ENCODE results near the gene KIF12. TPM values are rescaled to one million over a fixed set of nuclear protein-coding genes. Genes with fewer than 3 reads are reported as not detected.

KIF12 gene
- polyA plus RNA-seq, 4 donors, result 14.3 to 151 (median 105) TPM

DNA sequence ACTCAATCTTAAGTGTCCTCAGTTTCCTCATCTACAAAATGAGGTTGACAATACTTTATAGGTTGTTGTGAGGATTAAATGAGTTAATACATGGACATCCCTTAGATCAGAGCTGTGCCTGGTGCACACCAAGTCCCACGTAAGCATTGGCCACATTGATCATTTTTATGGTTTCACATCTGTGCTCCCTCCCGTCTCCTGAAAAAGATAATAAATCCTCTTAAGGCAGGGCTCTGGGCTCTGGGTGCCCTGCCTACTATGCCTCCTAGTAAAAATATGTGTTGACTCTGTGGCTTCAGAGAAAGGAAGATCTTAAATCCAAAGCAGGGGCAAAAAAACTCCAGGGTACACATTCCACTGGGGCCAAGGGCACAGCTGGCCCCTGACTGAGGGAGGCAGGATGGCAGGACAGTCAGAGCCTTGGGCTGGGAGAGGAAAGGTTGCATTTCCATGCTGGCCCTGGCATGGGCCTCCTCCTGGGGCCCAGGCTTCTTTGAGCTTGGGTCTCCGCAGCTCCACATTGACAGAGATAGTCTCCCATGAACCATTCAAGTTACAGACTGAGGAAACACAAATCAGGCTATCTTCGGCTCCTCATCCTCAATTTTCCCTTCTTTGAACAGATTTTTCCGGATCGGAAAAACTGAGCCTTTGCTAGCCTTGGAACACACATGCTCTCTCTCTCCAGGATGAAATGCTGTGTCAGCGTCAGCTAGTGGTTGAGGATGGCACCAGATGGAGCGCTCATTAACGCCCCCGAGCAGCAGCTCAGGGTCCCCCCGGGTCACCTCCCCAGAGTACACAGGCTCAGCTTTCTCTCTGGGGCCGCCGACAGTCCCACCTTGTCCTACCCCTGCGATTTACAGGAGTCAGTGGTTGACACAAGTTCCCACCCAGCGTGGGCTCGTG, 22.4 kb upstream of the KIF12 start:
- Histone ChIP-seq H3K4me1 (ENCODE audit: control insufficient read depth in 3 of 3, insufficient read depth in 2 of 3, low read depth in 1 of 3, low read length in 2 of 3) (peaks cover 0 to 55% (median 0%) of the 10 kb centered on the region in 3 donors), H3K36me3 (ENCODE audit: control insufficient read depth in 3 of 3, insufficient read depth in 2 of 3, low read depth in 1 of 3, low read length in 3 of 3) (no peaks in the 10 kb centered on the region), H3K4me3 (ENCODE audit: low read depth in 1 of 3, low read length in 3 of 3) (no peak overlapping the region), H3K27ac (ENCODE audit: low read depth in 1 of 3, low read length in 2 of 3) (no peak overlapping the region), H3K9me3 (ENCODE audit: control insufficient read depth in 2 of 2, insufficient read depth in 1 of 2, low read depth in 1 of 2, low read length in 1 of 2) (no peaks in the 10 kb centered on the region), H3K27me3 (ENCODE audit: control insufficient read depth in 3 of 3, insufficient read depth in 3 of 3, low read length in 3 of 3) (no peaks in the 10 kb centered on the region)
- DNase-seq (no peak), FAIRE-seq (no peak)
- 83 to 86% (median 85%) methylated on average over 16 of the region's 16 CpGs for WGBS, 3 donors

GRCh38 chr9:114120192-114121014, 21.3 kb upstream of the KIF12 start:
- Histone ChIP-seq H3K36me3 (ENCODE audit: control insufficient read depth in 3 of 3, insufficient read depth in 2 of 3, low read depth in 1 of 3, low read length in 3 of 3) (no peaks in the 10 kb centered on the region), H3K27ac (ENCODE audit: low read depth in 1 of 3, low read length in 2 of 3) (peak overlapping the region in 1 of 3 donors; percentile 47), H3K9me3 (ENCODE audit: control insufficient read depth in 2 of 2, insufficient read depth in 1 of 2, low read depth in 1 of 2, low read length in 1 of 2) (no peaks in the 10 kb centered on the region), H3K27me3 (ENCODE audit: control insufficient read depth in 3 of 3, insufficient read depth in 3 of 3, low read length in 3 of 3) (no peaks in the 10 kb centered on the region), H3K4me1 (ENCODE audit: control insufficient read depth in 3 of 3, insufficient read depth in 2 of 3, low read depth in 1 of 3, low read length in 2 of 3) (peaks cover 0 to 55% (median 0%) of the 10 kb centered on the region in 3 donors), H3K4me3 (ENCODE audit: low read depth in 1 of 3, low read length in 3 of 3) (no peak overlapping the region)
- FAIRE-seq (no peak), DNase-seq (peak; percentile 28 to 50)
- WGBS, 3 donors, result 30 to 46% (median 32%) methylated on average over 4 of the region's 4 CpGs

GRCh38 chr9:114119242-114120191, 20.4 kb upstream of the KIF12 start:
- FAIRE-seq (no peak), DNase-seq (peak in 1 of 2 donors; percentile 34)
- peaks cover 0 to 49% (median 0%) of the 10 kb centered on the region in 3 donors for H3K4me1 ChIP-seq (ENCODE audit: control insufficient read depth in 3 of 3, insufficient read depth in 2 of 3, low read depth in 1 of 3, low read length in 2 of 3)
- H3K27me3 ChIP-seq (ENCODE audit: control insufficient read depth in 3 of 3, insufficient read depth in 3 of 3, low read length in 3 of 3), result no peaks in the 10 kb centered on the region
- no peak overlapping the region for H3K4me3 ChIP-seq (ENCODE audit: low read depth in 1 of 3, low read length in 3 of 3)
- 28 to 49% (median 37%) methylated on average over 9 of the region's 9 CpGs for WGBS, 3 donors
- H3K36me3 ChIP-seq (ENCODE audit: control insufficient read depth in 3 of 3, insufficient read depth in 2 of 3, low read depth in 1 of 3, low read length in 3 of 3), result no peaks in the 10 kb centered on the region
- no peaks in the 10 kb centered on the region for H3K9me3 ChIP-seq (ENCODE audit: control insufficient read depth in 2 of 2, insufficient read depth in 1 of 2, low read depth in 1 of 2, low read length in 1 of 2)
- H3K27ac ChIP-seq (ENCODE audit: low read depth in 1 of 3, low read length in 2 of 3), result peak overlapping the region in 1 of 3 donors; percentile 47

DNA sequence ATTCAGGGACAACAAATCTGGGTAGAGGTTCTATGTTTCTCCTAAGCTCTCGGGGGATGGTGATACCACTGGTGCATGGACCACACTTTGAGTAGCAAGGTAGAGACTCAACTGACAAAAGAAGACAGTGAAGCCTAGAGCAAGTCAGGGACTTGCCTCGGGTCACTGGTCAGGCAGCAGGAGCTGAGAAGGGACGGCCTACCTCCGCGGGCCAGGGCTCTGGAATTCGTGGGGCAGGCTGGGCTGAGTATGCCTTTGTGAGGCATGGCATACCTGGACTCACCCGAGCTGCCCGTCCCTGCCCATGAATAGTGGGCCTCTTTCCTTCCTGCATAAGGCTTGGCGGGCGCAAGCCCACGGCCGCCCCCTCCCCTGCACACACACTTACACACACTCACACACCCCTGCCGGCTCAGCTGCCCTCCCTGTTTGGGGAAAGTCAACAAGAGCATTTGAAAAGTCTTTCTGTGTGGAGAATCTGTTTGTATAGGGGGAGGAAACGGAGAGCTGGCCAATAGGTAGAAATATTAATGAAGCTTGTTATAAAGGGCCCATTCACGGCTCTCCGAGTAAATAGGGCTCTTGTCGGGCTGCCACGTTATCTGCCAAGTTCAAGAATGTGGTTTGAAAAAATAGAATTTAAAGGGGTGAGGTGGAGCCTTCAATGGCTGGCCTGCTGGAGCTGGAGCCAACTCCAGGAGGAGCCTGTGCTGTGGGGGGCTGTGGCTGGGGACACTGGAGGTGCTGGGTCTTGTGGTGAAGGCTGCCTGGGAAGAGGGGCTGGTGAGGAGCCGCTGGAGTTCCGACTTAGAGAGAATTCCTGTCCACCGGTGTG, 19.1 kb upstream of the KIF12 start:
- FAIRE-seq (no peak), DNase-seq (peak; percentile 23 to 66)
- H3K36me3 ChIP-seq (ENCODE audit: control insufficient read depth in 3 of 3, insufficient read depth in 2 of 3, low read depth in 1 of 3, low read length in 3 of 3), result no peaks in the 10 kb centered on the region
- no peaks in the 10 kb centered on the region for H3K27me3 ChIP-seq (ENCODE audit: control insufficient read depth in 3 of 3, insufficient read depth in 3 of 3, low read length in 3 of 3)
- H3K4me3 ChIP-seq (ENCODE audit: low read depth in 1 of 3, low read length in 3 of 3), result no peak overlapping the region
- peak overlapping the region in 1 of 3 donors; percentile 49 for H3K27ac ChIP-seq (ENCODE audit: low read depth in 1 of 3, low read length in 2 of 3)
- H3K4me1 ChIP-seq (ENCODE audit: control insufficient read depth in 3 of 3, insufficient read depth in 2 of 3, low read depth in 1 of 3, low read length in 2 of 3), result peaks cover 0 to 38% (median 0%) of the 10 kb centered on the region in 3 donors
- WGBS, 3 donors, result 20 to 58% (median 35%) methylated on average over 21 of the region's 21 CpGs
- no peaks in the 10 kb centered on the region for H3K9me3 ChIP-seq (ENCODE audit: control insufficient read depth in 2 of 2, insufficient read depth in 1 of 2, low read depth in 1 of 2, low read length in 1 of 2)

DNA sequence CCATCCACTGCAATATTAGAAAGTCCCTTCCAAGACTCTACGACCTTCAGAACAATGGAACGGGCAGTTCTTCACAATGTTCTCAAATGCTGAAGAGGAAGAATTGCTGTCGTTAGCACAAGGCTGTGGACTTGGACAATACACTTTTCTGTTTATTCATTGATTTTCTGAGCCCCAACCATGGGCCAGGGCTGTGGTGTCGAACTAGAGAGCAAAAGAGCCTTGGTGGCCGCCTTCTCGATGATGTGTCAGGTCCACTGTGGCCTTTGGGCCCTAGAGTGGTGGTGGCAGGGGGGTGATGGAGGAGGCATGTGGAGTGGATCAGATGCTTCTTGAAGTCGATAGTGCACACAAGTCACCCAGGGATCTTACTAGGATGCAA, 18.5 kb upstream of the KIF12 start:
- no peak overlapping the region for H3K27ac ChIP-seq (ENCODE audit: low read depth in 1 of 3, low read length in 2 of 3)
- WGBS, 3 donors, result 87 to 89% (median 88%) methylated on average over 7 of the region's 7 CpGs
- FAIRE-seq, result no peak

GRCh38 chr9:114116126-114116747, 17.1 kb upstream of the KIF12 start:
- Histone ChIP-seq H3K9me3 (ENCODE audit: control insufficient read depth in 2 of 2, insufficient read depth in 1 of 2, low read depth in 1 of 2, low read length in 1 of 2) (no peaks in the 10 kb centered on the region), H3K27me3 (ENCODE audit: control insufficient read depth in 3 of 3, insufficient read depth in 3 of 3, low read length in 3 of 3) (no peaks in the 10 kb centered on the region), H3K36me3 (ENCODE audit: control insufficient read depth in 3 of 3, insufficient read depth in 2 of 3, low read depth in 1 of 3, low read length in 3 of 3) (no peaks in the 10 kb centered on the region), H3K4me3 (ENCODE audit: low read depth in 1 of 3, low read length in 3 of 3) (no peak overlapping the region), H3K27ac (ENCODE audit: low read depth in 1 of 3, low read length in 2 of 3) (no peak overlapping the region), H3K4me1 (ENCODE audit: control insufficient read depth in 3 of 3, insufficient read depth in 2 of 3, low read depth in 1 of 3, low read length in 2 of 3) (peaks cover 0 to 31% (median 0%) of the 10 kb centered on the region in 3 donors)
- FAIRE-seq (no peak), DNase-seq (no peak)
- WGBS, 3 donors, result 77 to 84% (median 80%) methylated on average over 12 of the region's 12 CpGs

More for the DNA sequence above, 18.5 kb upstream of the KIF12 start:
- H3K36me3 ChIP-seq (ENCODE audit: control insufficient read depth in 3 of 3, insufficient read depth in 2 of 3, low read depth in 1 of 3, low read length in 3 of 3), result no peaks in the 10 kb centered on the region
- H3K27me3 ChIP-seq (ENCODE audit: control insufficient read depth in 3 of 3, insufficient read depth in 3 of 3, low read length in 3 of 3), result no peaks in the 10 kb centered on the region
- DNase-seq, result no peak
- peaks cover 0 to 37% (median 0%) of the 10 kb centered on the region in 3 donors for H3K4me1 ChIP-seq (ENCODE audit: control insufficient read depth in 3 of 3, insufficient read depth in 2 of 3, low read depth in 1 of 3, low read length in 2 of 3)
- H3K4me3 ChIP-seq (ENCODE audit: low read depth in 1 of 3, low read length in 3 of 3), result no peak overlapping the region
- H3K9me3 ChIP-seq (ENCODE audit: control insufficient read depth in 2 of 2, insufficient read depth in 1 of 2, low read depth in 1 of 2, low read length in 1 of 2), result no peaks in the 10 kb centered on the region

DNA sequence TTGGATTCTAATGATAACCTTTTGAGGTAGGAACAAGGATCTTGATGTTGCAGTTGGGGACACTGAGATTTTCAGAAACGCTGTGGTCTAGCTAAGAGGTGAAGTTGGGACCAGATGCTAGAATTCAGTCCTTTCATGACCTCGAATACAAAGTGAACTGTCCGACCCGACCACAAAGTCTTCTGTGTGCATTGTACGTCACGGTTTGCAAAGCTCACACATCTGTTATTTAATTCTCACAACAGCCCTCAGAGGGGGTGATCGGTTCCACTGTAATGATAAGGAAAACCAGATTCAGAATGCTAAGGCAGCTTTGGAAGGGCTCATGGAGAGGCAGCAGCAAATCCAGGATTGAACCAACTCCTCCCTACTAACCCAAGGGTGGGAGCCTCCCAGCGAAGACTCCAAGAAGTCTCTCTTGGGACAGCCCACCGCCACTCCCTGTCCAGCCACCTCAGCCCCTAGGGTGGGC, 16.6 kb upstream of the KIF12 start:
- DNase-seq (no peak), FAIRE-seq (no peak)
- Histone ChIP-seq H3K4me1 (ENCODE audit: control insufficient read depth in 3 of 3, insufficient read depth in 2 of 3, low read depth in 1 of 3, low read length in 2 of 3) (peaks cover 0 to 28% (median 0%) of the 10 kb centered on the region in 3 donors), H3K4me3 (ENCODE audit: low read depth in 1 of 3, low read length in 3 of 3) (no peak overlapping the region), H3K27me3 (ENCODE audit: control insufficient read depth in 3 of 3, insufficient read depth in 3 of 3, low read length in 3 of 3) (no peaks in the 10 kb centered on the region), H3K9me3 (ENCODE audit: control insufficient read depth in 2 of 2, insufficient read depth in 1 of 2, low read depth in 1 of 2, low read length in 1 of 2) (no peaks in the 10 kb centered on the region), H3K27ac (ENCODE audit: low read depth in 1 of 3, low read length in 2 of 3) (no peak overlapping the region), H3K36me3 (ENCODE audit: control insufficient read depth in 3 of 3, insufficient read depth in 2 of 3, low read depth in 1 of 3, low read length in 3 of 3) (no peaks in the 10 kb centered on the region)
- 81 to 88% (median 87%) methylated on average over 9 of the region's 9 CpGs for WGBS, 3 donors

Data from small intestine (tissue), 7 donors.